AML-193 (cell line): ENCODE data around the gene ZNF407.

ENCODE experiments used
- DNase-seq, 2 experiments: peaks; one replicate each; lab custom pipeline; 2025; lab: John Stamatoyannopoulos, UW

Gene ZNF407

DNA sequence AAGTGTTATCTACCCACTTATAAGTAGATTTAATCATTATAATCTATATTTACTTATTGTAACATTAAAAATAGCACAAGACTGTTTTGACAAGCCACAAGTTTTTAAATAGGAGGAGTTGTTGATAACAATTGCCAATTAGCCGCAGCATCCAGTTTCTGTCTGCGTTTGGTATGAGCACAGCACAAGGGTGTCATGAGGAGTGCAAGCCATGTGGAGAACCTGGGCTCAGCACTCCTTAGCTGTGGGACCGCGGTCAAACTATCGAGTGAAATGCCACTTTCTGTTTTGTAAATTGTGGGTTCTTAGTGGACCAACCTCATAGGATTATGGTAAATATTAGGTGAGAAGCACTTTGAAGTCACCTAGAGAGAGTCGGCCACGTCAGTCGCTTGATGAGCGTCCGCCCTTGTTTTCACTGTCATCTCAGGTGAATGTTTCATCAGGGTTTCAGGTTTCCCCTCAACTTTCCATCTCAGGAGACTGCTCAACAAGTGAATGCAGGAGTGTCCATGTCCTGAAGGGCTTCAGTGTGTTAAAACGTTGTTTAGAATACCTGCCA lies 294.5 kb downstream of the ZNF407 start:
- DNase-seq, result no peak

DNA sequence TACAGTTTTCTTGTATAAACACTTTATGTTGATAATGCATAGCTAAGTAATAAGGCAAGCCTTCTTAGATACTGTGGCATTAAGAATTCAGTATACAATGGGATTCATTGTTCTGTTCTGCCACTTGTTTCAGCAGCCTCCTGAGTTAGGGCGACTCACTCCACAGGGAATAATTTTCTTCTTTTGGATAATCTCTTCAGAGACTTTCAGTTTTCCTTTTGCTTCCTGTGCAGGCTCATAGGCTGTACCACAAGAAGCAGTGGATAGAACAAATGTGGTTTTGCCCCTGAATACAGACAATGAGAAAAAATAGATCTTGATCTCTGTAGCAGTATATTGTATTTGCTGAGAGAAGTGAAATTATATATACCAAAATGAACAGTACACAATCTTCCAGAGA lies 298.0 kb downstream of the ZNF407 start:
- DNase-seq, result no peak

DNA sequence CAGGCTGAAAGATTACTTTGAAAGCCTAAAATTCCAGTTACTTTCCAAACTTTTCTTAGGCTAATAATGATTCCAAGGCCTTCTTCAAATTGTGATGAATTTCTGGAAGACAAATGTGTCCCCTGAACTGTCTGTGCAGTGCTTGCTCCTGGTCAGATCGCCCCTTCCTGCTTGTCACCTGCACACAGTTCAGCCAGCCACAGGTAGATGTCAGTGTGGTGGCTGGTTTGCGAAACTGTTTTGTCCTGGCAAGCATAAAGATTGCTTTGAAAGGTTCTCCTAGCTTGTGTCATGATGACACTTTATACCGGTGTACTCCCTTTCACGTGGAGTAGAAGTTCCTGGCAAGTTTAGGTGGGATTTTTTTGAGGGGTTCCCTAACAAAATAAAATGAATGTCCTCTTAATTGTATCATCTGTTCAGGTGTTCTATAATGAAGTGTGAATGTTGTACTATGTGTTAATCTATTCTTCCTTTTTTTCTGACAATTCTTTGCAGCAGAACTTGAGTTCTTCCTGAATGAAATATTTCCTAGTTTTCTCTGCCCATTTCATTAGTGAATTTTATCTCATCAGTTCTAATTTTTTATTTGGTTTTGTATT lies 298.8 kb downstream of the ZNF407 start:
- DNase-seq, result no peak

DNA sequence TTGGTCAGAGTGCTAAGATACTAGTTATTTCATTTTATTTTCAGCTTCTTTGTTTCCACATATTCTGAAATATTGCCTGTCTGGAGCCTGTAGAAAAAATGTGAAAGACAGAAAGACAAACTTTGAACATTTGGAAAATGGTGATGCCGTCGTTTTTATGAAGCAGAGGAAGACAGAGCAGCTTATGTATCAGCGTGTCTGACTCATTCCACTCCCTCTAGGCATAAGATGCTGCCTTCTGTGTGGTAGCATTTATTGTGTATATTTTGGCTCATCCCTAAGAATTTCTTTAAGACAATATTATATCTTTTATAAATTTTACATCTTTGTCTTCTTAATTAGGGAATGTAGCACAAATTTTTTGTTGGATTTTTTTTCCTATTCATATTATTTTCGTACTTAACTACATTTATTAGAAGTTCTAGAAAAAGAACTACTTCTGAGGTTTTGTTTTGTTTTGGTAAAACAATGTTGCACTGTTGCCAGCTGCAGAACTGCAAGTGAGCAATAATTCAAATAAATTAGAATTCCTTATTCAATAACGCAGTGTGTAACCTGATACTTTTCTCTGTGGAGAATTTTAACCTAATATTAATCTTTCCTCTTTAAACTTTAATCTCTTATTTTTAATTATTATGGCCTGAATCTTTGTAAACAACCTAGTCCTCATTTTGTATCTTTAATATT lies 300.4 kb downstream of the ZNF407 start:
- DNase-seq, result no peak

GRCh38 chr18:74898965-74899364 lies 301.3 kb downstream of the ZNF407 start:
- DNase-seq, result no peak

DNA sequence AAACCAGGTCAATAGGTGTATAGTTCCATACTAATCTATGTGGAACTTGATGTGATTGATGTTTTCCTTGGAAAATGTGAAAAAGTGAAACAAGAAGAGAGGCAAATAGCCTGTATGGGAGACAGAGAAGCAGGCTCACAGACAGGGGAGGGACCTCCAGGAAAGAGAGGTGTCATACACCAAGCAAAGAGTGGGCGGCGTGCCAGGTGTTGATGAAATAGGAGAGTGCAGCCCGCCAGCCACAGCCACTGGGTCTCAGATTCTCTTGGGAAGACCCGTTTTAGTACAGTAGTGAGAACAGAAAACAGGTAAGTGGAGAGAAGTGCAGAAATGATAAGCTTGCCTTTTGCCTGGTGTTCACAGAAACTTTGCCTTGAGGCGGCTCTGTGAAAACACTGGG lies 301.9 kb downstream of the ZNF407 start:
- DNase-seq, result no peak

DNA sequence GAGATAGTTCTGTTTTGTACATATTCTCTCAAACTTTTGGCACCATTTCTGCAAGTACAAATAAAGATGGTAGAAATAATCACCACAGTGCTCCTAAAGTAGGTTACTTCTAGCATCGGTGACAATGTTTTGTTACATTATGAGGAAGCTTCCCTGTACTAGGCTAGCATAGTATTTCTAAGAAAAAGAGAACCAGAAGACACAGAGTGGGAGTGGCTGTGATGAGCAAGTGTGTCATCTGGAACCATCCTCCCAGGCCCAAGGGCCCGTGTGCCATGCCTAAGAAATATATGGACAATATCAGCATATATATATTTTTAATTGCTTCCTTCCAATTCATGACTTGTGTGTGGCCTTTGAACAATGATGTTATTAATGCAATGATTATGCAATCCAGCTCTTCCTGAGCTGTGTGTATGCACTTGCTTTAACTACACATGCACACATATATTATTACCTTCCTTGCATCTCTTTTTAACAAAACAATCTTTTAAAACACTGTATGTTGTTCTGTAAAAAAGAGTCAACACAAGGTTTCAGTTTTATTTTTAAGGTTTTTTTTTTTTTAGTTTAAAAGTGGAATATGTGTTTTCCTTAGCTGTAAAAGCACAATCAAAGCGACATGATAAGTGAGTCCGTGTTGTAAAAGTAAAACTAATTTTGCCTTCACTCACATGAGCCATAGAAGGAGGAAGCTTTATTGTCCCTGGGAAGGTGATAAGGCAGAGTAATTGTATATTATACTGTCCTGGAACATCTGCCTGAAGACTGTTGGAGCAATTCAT lies 303.9 kb downstream of the ZNF407 start:
- DNase-seq, result peak; percentile 34 to 46

- no peak for DNase-seq
Observed at GRCh38 chr18:74902147-74902455, 304.4 kb downstream of the ZNF407 start.

GRCh38 chr18:74905247-74905646 lies 307.6 kb downstream of the ZNF407 start:
- no peak for DNase-seq

- DNase-seq, result no peak
Observed at GRCh38 chr18:74906184-74906583, 308.5 kb downstream of the ZNF407 start.

- DNase-seq, result no peak
Observed at GRCh38 chr18:74914052-74914591, 316.5 kb downstream of the ZNF407 start.

DNA sequence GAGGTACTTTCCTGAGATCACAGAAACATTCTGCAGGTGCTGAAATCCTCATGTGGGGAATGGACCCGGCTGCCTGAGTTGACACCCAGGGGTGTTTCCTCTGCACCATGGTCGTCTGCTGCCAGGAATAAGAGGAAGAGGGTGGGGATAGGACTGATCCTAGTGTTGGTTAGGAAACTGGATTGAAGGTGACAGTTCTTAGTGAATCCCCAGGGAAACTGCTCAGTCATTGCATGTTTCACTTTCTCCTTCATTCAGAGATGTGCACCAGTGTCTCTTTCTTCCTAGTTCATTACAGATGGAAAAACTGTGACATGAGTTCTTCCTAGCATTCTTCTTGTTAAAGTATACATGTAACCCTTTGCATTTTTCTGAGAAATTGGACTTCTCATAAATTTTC lies 317.0 kb downstream of the ZNF407 start:
- no peak for DNase-seq

DNA sequence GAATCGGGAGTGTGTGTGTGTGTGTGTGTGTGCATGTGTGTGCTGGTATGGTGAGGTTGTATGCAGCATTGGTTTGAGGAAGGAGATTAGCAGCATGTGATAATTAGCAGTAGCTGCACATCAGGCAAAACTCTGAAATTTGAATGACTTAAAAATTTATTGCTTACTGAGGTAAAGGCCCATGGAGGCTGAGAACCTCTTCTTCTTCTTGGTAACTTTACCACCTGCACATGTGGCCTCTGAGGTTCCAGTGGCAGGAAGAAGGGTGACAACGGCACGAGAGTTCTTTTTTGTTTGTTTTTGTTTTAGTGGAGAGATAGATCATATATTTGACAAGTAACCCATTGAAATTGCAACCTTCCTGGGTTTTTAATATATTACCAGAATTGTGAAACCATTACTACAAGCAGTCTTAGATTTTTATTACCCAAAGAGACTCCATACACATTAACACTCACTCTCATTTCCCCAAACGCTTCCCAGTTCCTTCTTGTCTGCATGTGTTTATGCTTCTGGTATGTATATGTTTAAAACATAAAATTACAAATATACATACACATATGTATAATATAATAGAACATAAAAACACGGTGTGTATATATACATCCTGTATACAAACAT lies 319.2 kb downstream of the ZNF407 start:
- DNase-seq, result no peak

DNA sequence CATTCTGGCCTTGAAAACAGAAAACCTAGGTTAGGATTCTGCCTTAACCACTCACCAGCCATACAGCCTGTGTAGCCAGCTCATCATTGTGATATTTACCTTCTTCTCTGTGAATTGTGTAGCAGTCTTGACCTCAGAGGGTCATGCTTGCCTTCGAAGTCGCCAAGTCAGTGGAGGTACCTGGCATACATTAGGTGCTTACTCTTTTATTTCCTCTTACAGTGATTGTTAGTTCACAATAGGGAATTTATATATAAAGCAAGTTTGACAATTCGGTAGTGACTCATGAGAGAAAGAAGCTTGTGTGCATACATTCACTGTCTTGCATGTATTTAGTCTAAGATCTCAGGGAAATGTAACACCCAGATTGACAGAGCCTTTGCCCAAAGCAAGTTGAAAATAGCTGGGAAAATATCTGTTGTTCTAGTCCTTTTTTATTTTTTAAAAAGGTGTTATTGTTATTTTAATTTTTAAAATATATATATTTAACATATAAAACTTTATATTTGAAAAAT lies 320.7 kb downstream of the ZNF407 start:
- no peak for DNase-seq

DNA sequence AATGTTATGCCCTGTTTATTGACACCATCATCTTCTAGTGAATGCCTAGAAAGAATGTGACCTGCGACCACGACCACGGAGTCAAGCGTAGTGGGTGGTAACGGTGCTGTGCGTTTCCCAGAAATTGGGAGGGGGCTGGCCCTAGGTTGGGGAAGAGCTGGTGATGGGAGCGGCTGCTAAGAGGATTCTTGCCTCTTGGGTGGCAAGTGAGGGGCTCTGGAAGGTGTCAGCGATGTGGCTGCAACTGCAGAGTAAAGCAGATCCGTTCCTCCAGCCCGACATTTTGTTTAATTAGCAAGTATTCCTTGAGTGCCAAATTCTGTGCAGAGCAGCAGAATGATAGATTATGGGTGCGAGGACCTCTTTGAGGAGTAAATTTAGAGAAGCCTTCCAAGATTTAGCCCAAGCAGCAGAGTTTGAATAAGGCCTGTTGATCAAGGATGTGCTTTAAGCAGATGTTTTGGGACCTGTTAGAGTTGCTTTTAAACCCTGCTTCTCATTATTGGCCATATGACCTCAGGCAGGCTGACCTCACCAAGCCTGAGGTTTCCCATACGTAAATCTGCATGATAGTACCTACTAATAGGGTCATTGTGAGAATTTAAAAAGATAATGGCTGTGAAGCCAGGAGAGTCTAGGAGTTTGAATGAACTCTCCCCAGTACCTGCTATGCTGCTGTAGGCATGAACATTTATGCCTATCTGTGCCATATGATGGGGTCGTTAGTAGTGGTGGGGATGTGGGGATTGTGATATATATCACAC lies 323.6 kb downstream of the ZNF407 start:
- no peak for DNase-seq

- DNase-seq, result no peak
Observed at GRCh38 chr18:74926051-74926450, 328.4 kb downstream of the ZNF407 start.

- DNase-seq, result no peak
Observed at GRCh38 chr18:74928194-74928968, 330.7 kb downstream of the ZNF407 start.

- DNase-seq, result no peak
Observed at GRCh38 chr18:74929110-74929509, 331.4 kb downstream of the ZNF407 start.

DNA sequence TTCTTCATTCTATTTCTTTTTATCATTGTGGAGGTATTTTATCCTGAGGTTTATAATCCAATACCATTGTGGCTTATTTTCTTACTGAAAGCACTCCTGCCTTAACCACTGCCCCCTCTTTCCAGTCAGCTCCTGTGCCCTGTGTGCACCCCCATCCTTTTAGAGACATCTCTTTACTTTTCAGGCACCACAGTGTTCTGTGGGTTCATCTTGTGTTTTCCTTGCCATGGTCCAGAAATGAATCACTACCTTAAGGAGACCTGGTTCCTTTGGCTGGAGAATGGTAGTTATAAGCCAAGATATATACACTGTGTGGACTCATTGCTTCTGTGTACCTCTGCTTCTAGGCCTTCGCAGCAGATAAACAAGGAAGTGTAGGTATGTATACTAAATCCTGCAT lies 332.9 kb downstream of the ZNF407 start:
- no peak for DNase-seq

- DNase-seq, result no peak
Observed at GRCh38 chr18:74933930-74934329, 336.3 kb downstream of the ZNF407 start.

- DNase-seq, result no peak
Observed at GRCh38 chr18:74935434-74935833, 337.8 kb downstream of the ZNF407 start.
